HG02852 (cell line): ENCODE data around the gene PCED1B.

Experiments used
- ATAC-seq: cut with Tn5 transposase; IDR thresholded peaks from one replicate; pipeline ENCODE4 v1.9.1; 2021; ENCODE audit warnings: mild to moderate bottlenecking, moderate library complexity; ENCODE audit not compliant: unreplicated experiment

The PCED1B gene

DNA sequence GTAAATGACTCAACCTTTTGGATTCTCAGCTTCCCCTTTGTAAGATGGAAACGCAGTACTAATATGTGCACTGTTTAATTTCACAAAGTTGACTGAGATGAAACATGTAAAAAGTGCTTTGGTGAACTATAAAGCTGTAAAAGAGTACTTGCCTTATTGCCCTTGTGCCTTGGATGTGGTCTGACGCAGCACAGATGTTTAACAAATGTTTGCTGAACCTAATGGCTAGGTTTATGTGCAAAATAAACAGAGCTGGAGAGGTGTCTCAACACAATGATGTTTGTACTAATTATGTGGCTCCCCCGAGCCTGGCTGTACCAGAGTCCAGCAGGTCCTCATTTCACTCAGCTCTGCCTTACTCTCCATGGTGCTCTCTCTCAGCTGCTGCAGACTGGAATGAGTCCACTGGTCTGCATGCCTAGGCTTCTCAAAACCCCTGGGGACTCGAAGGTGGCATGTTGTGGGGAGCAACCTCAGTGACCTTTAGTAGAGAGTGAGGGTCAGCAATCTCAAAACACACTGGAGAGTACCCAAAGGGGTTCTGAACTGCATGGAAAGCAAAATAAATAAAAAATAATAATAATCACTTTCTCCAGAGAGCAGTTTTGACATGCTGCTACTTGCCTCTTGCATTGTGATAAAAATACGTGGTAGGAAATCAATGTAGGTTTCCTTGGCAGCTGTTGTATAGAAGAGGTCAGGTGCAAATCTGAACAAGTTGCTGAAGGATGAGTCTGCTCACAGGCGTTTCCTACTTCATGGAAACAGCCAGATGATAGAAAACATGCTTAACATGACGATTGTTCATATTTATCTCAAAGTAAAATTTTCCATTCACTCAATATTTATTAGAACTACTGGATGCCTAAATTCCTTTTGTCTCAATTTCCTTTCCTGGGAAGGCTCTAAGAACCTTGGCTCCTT is 8.9 kb downstream of the PCED1B start:
- no peak for ATAC-seq

- no peak for ATAC-seq
Measured at GRCh38 chr12:47091009-47091408, 11.6 kb downstream of the PCED1B start.

GRCh38 chr12:47094804-47095203 is 15.4 kb downstream of the PCED1B start:
- ATAC-seq, result no peak

GRCh38 chr12:47095446-47096236 is 16.2 kb downstream of the PCED1B start:
- ATAC-seq, result no peak

- ATAC-seq, result no peak
Measured at GRCh38 chr12:47097276-47097896, 18.0 kb downstream of the PCED1B start.

DNA sequence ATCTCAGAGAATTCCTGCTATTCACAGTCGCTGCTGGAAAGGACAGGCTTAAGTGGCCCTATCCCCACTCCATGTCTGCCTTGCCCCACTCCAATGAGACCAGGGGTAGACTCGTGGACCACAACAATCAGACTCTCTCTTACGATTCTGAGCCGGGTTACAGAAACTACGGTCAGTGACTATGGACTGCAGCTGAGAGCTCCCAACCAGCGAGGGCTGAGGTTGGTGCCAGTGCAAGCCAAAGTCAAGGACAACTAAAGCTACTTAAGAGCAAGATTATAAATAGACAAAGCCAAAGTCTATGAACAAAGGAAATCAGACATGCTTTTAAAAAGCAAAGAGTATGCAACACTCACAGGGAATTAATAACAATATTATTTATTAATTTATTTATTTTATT is 18.7 kb downstream of the PCED1B start:
- no peak for ATAC-seq

DNA sequence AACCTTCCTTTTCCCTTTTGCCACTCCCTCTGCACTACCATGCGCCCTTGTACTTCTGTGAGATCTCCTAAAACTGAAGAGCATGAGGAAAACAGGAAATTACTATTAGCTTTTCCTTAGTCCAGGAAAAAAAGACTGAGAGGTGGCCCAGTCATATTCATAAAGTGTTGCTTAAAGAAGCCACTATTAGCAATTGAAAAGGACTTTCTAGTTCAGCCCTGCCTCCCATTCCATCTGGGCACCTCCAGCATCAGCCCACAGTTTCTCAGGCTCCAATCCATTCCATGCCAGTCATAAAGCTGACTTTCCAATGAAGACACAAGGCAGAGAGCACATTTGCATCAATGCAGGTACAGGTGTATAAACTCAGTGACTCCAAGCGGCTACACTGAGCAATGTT is 20.2 kb downstream of the PCED1B start:
- no peak for ATAC-seq

- no peak for ATAC-seq
Measured at GRCh38 chr12:47100160-47100559, 20.7 kb downstream of the PCED1B start.

DNA sequence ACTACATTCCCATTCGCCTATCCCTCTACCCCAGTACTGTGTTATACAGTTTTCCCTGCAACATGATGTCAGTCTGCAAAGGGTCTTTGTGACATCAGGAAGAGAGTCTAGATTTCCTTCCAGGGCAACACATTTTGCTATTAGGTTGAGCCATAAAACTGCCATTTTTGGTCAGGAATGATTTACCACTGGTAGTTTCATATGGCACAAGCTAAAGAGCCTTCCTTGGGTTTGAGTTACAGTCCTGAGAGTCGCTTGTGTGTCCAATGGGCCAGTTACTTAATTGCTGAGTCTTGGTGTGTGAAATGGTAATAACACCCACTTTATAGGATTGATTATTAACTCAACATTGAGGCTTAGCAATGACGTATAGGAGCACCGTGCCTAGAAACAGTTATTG is 23.0 kb downstream of the PCED1B start:
- ATAC-seq, result no peak

DNA sequence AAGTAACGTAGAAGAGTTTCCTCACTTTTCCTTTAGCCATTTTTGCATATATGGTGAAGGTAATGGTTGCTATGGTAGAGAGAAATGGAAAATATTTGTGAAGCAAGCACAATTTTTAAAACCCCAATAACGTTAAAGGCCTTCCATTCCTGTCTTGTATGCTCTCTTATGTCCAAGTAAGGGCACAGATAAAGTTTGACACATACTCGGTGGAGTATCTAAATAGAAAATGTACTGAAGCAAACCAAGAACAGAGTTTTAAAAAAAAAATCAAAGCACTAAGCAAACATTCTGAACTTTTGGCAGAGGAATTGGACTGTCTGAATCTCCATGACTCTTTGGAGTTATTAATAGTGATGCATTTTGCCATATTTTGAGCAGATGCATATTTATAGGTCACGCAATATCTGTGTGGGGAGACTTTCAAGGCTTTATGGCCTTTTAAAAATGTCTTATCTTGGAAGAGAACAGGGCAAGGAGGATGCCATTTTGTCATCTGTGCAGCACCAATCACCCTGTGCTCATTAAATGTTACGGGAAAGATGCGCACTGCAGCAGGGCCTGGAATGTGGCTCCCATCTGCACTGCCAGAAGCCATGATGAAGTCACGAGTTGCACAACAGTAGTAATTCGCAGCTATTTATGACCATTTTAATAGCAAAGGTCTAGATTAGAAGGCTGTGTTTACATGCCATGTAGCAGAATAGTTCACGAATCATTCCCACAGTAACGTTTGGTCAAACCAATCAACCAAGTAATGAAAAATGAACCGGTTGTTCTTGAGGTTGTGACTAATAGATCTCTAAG is 23.6 kb downstream of the PCED1B start:
- ATAC-seq, result no peak

- ATAC-seq, result no peak
Measured at GRCh38 chr12:47105914-47106674, 26.7 kb downstream of the PCED1B start.

GRCh38 chr12:47107446-47107845 is 28.0 kb downstream of the PCED1B start:
- no peak for ATAC-seq

GRCh38 chr12:47107926-47108325 is 28.5 kb downstream of the PCED1B start:
- no peak for ATAC-seq

- ATAC-seq, result no peak
Measured at GRCh38 chr12:47110011-47110541, 30.7 kb downstream of the PCED1B start.

DNA sequence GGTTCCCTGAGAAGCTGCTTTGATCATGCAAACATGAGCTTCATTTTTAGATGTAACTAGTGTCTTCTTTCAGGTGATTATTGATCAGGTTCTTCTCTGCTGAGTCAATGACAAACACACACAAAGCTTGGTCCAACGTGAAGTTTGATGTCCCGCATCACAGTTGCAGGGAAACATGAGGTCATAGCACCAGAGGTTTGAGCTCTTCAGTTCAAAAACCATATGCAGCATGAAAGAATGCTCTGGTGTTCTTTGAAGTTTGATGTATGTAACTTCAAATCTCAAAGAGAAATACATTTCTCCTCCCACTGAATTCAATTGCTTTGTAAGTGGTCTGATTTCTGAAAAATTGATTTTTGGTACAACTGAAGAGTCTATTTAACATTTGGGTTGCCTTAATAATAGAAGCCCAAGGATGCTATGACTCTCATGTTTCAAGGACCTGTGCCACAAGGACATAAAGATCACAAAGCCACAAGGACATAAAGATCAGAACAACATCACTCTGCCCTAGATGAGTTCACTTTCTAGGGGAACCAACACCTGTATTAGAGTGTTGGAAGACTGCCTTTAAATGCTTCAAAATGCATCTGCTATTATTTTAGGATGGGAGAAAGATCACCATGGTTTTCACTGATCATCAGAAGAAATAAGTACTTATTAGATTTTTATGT is 31.4 kb downstream of the PCED1B start:
- no peak for ATAC-seq

GRCh38 chr12:47111392-47111778 is 32.0 kb downstream of the PCED1B start:
- no peak for ATAC-seq

GRCh38 chr12:47111854-47112253 is 32.4 kb downstream of the PCED1B start:
- ATAC-seq, result no peak

DNA sequence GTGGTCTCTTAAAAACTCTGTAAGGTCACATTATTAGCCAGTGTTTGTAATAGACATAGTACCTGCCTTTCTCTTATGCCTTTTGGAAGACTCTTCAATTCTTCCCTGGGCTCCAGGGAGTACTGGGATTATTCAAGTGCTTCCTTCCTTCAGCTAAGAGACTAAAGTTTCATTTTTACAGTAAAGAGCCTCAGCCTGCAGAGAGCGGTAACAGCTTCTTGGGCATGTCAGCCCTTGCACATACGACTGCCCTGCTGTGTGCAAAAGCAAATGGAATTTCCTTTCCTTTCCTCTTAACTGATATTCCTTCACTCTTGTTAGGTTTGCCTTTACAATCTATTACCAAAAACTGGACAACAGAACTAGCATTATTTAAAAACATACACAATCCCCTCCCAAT is 33.3 kb downstream of the PCED1B start:
- no peak for ATAC-seq

DNA sequence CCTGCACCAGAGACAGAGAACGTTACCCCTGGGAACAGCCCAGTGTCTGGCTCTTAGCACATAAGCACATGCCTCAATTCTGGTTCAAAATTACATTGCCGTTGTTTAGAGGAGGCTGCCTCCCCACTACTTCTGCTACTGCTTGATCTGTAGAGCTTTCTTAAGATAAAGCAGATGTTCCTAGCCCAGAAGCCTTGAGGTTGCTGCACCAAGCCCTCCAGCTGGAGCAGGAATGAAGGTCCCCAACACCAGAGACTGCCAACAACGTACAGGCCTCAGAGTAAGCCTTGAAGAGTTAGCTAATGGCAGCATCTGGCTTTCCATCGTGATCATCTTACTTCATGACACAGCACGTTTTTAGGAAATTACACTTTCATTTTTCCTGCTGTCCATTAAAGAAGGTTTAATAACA is 35.1 kb downstream of the PCED1B start:
- ATAC-seq, result no peak
